Measurements from ENCODE around the gene CDH12.

The CDH12 gene

DNA sequence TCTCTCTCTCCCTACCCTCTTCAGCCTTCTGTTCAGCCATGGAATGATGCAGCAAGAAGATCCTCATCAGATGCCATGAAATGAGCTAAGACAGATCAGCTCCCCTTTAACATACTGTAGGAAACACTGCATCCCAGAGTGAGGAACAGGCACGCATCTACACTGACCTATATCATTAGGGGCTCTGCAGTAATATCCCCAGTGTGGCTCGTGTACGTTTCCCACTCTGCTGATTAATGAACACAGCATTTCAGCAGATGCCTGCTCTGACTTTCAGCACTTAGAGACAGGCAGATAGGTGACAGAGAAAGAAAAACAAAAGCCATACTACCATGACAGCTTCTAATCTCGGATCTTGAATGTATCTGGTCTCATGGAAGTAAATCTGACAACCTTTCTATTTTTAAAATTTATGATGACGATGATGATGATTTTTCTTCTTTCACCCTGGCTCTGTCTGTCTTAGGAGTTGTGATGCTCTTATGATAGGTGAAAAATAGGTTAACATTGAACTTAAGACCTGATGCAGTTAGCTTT is 750.3 kb downstream of the CDH12 start:
- no peaks in the 10 kb centered on the region for H3K4me1 ChIP-seq (ENCODE audit: low read length)
- no peaks in the 10 kb centered on the region for H3K36me3 ChIP-seq (replicated peaks; ENCODE audit: low read depth, low read length)
- no peak overlapping the region for H3K4me2 ChIP-seq (ENCODE audit: low read length)

DNA sequence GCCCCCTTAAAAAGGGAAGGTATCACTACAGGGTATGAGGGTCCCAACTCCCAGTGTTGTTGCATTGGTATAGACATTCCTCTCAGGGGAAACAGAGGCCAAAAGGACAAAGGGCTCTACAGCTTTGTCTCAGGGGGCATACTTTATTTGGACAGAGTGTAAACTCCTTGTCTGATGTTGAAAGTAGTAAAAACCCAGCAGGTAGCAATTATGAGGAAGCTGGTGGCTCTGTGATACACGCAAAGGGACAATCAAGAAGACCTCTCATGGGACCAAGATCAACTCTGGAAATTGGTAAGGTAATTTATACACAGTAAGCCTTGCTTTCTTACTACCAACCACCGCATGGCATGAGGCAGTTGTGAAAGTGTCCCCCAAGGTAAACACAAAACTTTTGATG is 764.6 kb downstream of the CDH12 start:
- H3K79me2 ChIP-seq (ENCODE audit: low read length): no peaks in the 10 kb centered on the region
- H4K20me1 ChIP-seq (ENCODE audit: insufficient read depth, low read length): no peaks in the 10 kb centered on the region
- no peak overlapping the region for H3K4me2 ChIP-seq (ENCODE audit: low read length)
- no peaks in the 10 kb centered on the region for H3K36me3 ChIP-seq (replicated peaks; ENCODE audit: low read depth, low read length)
- no peak overlapping the region for H3K9ac ChIP-seq (ENCODE audit: low read length)
- TF ChIP-seq CTCF (IDR thresholded peaks at IDR 0.05; ENCODE audit: low read depth, low read length) (no peak), EZH2phosphoT487 (IDR thresholded peaks at IDR 0.05; ENCODE audit: low read depth) (no peak)
- H3K27ac ChIP-seq (ENCODE audit: low read length): no peak overlapping the region
- H3K27me3 ChIP-seq (ENCODE audit: low read depth, low read length): no peaks in the 10 kb centered on the region
- H3K9me3 ChIP-seq (ENCODE audit: insufficient read depth, low read length): no peaks in the 10 kb centered on the region
- H3K4me1 ChIP-seq (ENCODE audit: low read length): no peaks in the 10 kb centered on the region
- H3K4me3 ChIP-seq (ENCODE audit: low read length): no peak overlapping the region
- no peak overlapping the region for H2AFZ ChIP-seq (ENCODE audit: low read depth, low read length)

More for the DNA sequence above, 750.3 kb downstream of the CDH12 start:
- Histone ChIP-seq H3K4me3 (ENCODE audit: low read length) (no peak overlapping the region), H4K20me1 (ENCODE audit: insufficient read depth, low read length) (no peaks in the 10 kb centered on the region), H3K27ac (ENCODE audit: low read length) (no peak overlapping the region), H3K9ac (ENCODE audit: low read length) (no peak overlapping the region), H3K27me3 (ENCODE audit: low read depth, low read length) (no peaks in the 10 kb centered on the region), H3K79me2 (ENCODE audit: low read length) (no peaks in the 10 kb centered on the region), H2AFZ (ENCODE audit: low read depth, low read length) (no peak overlapping the region), H3K9me3 (ENCODE audit: insufficient read depth, low read length) (no peaks in the 10 kb centered on the region)
- TF ChIP-seq EZH2phosphoT487 (IDR thresholded peaks at IDR 0.05; ENCODE audit: low read depth) (no peak), CTCF (IDR thresholded peaks at IDR 0.05; ENCODE audit: low read depth, low read length) (no peak)

GRCh38 chr5:22079566-22079965 is 773.6 kb downstream of the CDH12 start:
- no peaks in the 10 kb centered on the region for H3K27me3 ChIP-seq (ENCODE audit: low read depth, low read length)
- no peaks in the 10 kb centered on the region for H3K9me3 ChIP-seq (ENCODE audit: insufficient read depth, low read length)
- no peaks in the 10 kb centered on the region for H3K36me3 ChIP-seq (replicated peaks; ENCODE audit: low read depth, low read length)
- H3K79me2 ChIP-seq (ENCODE audit: low read length): no peaks in the 10 kb centered on the region
- TF ChIP-seq EZH2phosphoT487 (IDR thresholded peaks at IDR 0.05; ENCODE audit: low read depth) (no peak), CTCF (IDR thresholded peaks at IDR 0.05; ENCODE audit: low read depth, low read length) (no peak)
- no peak overlapping the region for H3K9ac ChIP-seq (ENCODE audit: low read length)
- H3K4me1 ChIP-seq (ENCODE audit: low read length): no peaks in the 10 kb centered on the region
- no peak overlapping the region for H3K27ac ChIP-seq (ENCODE audit: low read length)
- H4K20me1 ChIP-seq (ENCODE audit: insufficient read depth, low read length): no peaks in the 10 kb centered on the region
- no peak overlapping the region for H3K4me3 ChIP-seq (ENCODE audit: low read length)
- no peak overlapping the region for H2AFZ ChIP-seq (ENCODE audit: low read depth, low read length)
- no peak overlapping the region for H3K4me2 ChIP-seq (ENCODE audit: low read length)

- H3K27ac ChIP-seq (ENCODE audit: low read length): no peak overlapping the region
- H4K20me1 ChIP-seq (ENCODE audit: insufficient read depth, low read length): no peaks in the 10 kb centered on the region
- no peaks in the 10 kb centered on the region for H3K27me3 ChIP-seq (ENCODE audit: low read depth, low read length)
- H3K9me3 ChIP-seq (ENCODE audit: insufficient read depth, low read length): no peaks in the 10 kb centered on the region
- no peak overlapping the region for H3K9ac ChIP-seq (ENCODE audit: low read length)
- H3K79me2 ChIP-seq (ENCODE audit: low read length): no peaks in the 10 kb centered on the region
- no peaks in the 10 kb centered on the region for H3K4me1 ChIP-seq (ENCODE audit: low read length)
- TF ChIP-seq CTCF (IDR thresholded peaks at IDR 0.05; ENCODE audit: low read depth, low read length) (no peak), EZH2phosphoT487 (IDR thresholded peaks at IDR 0.05; ENCODE audit: low read depth) (no peak)
- no peak overlapping the region for H3K4me3 ChIP-seq (ENCODE audit: low read length)
- H2AFZ ChIP-seq (ENCODE audit: low read depth, low read length): no peak overlapping the region
- H3K4me2 ChIP-seq (ENCODE audit: low read length): no peak overlapping the region
- no peaks in the 10 kb centered on the region for H3K36me3 ChIP-seq (replicated peaks; ENCODE audit: low read depth, low read length)
Observed at GRCh38 chr5:22079002-22079401, 774.1 kb downstream of the CDH12 start.
